K562 (cell line): ENCODE data around the gene ELMOD2. TPM values are rescaled to one million over a fixed set of nuclear protein-coding genes. Genes with fewer than 3 reads are reported as not detected.

Experiments used
- MGA ChIP-seq: fragments of 450-650 bp; IDR thresholded peaks from 2 replicates; pipeline ENCODE4 v1.6.1; 2016; ENCODE audit warnings: mild to moderate bottlenecking, moderate library complexity
- polyA plus RNA-seq, 8 experiments: library from polyadenylated mRNA; depleted of rRNA in 4 of 8; stranded (reverse) in 5 of 8; unstranded in 3 of 8; fragments of >200 nt; fragmentation: Nextera tagmentation in 2 of 8; fragmentation: Illumina TruSeq in 1 of 8; extraction: Ambion mirVana in 2 of 8; extraction: Trizol in 1 of 8; gene quantifications; 2 replicates each; pipeline versions ENCODE4 v1.2.1 to v1.2.3, GENCODE V29; 2011 to 2014; ENCODE audit warnings: inconsistent platforms in 1 of 8, missing spikeins in 1 of 8
- total RNA-seq, 7 experiments: library from RNA; depleted of rRNA in 6 of 7; stranded (reverse); fragments of >200 nt in 6 of 7; fragmentation: Illumina TruSeq in 2 of 7; extraction: Trizol in 2 of 7; gene quantifications; 2 replicates each; pipeline versions ENCODE4 v1.2.1 to v1.2.3, GENCODE V29; 2011 to 2021; ENCODE audit warnings: low replicate concordance in 1 of 7

ELMOD2 gene
- total and polyA plus RNA-seq, 9 of the 15 experiments (the other 6 are each of a cell fraction or from before 2014, with no cell fraction given) = 11.0 to 23.3 (median 14.3) TPM

DNA sequence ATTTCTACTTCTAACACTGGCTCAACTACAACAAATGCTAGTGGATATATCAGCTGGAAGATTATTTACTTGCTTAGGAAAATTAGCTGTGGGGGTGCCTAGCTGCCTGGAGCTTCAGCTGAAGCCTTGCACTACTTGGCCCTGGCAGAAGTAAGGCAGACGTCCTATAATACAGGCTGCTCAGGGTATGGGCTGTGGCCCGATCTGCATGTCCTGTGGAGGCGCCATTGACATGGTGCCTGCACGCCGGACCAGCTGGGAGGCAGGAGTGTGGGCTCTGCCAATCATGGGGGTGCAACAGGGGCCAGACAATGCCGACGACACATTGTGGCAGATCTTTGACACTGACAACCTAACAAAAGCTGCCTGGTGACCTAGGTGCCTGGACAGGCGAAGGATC, 76.4 kb downstream of the ELMOD2 start (continued):
- no peak for TF ChIP-seq MGA
